SK-N-SH treated with all-trans-retinoic acid at 6 μM for 48 hours (cell line): Measurements from ENCODE around the gene ADGRV1.

Source experiments
- ARNTL ChIP-seq: fragments of 450-650 bp; formaldehyde crosslinking; IDR thresholded peaks from 2 replicates; pipeline ENCODE4 v1.5.0; 2020; ENCODE audit warnings: low read depth, mild to moderate bottlenecking, moderate library complexity, borderline replicate concordance
- CSRNP3 ChIP-seq: fragments of 250-450 bp; sonication (Bioruptor Pico); IDR thresholded peaks from 2 replicates; pipeline ENCODE4 v1.5.1; 2021; ENCODE audit warnings: mild to moderate bottlenecking, moderate library complexity
- ESRRG ChIP-seq: fragments of 250-450 bp; sonication (Bioruptor Pico); IDR thresholded peaks from 2 replicates; pipeline ENCODE4 v1.6.1; 2021; ENCODE audit warnings: mild to moderate bottlenecking
- GLIS3 ChIP-seq: fragments of 250-450 bp; sonication (Bioruptor Pico); IDR thresholded peaks from 2 replicates; pipeline ENCODE4 v1.5.0; 2020; ENCODE audit warnings: mild to moderate bottlenecking, moderate library complexity
- ISL1 ChIP-seq: fragments of 250-450 bp; sonication (Bioruptor Pico); IDR thresholded peaks from 2 replicates; pipeline ENCODE4 v2.1.2; 2022; ENCODE audit warnings: mild to moderate bottlenecking, moderate library complexity
- OSR1 ChIP-seq: fragments of 250-450 bp; sonication (Bioruptor Pico); IDR thresholded peaks from 2 replicates; pipeline ENCODE4 v1.8.0; 2022; ENCODE audit warnings: moderate library complexity, mild to moderate bottlenecking, inconsistent platforms
- PATZ1 ChIP-seq: fragments of 250-450 bp; sonication (Bioruptor Pico); IDR thresholded peaks from 2 replicates; pipeline ENCODE4 v1.8.0; 2020; ENCODE audit warnings: mild to moderate bottlenecking, moderate library complexity, borderline replicate concordance
- PPARA ChIP-seq: fragments of 250-450 bp; sonication (Bioruptor Pico); IDR thresholded peaks from 2 replicates; pipeline ENCODE4 v1.5.0; 2020; ENCODE audit warnings: mild to moderate bottlenecking, borderline replicate concordance
- SNAI2 ChIP-seq: fragments of 250-450 bp; sonication (Bioruptor Pico); IDR thresholded peaks from 2 replicates; pipeline ENCODE4 v1.5.0; 2020; ENCODE audit warnings: mild to moderate bottlenecking, moderate library complexity
- ZFP30 ChIP-seq: fragments of 450-650 bp; formaldehyde crosslinking; IDR thresholded peaks from 2 replicates; pipeline ENCODE4 v1.5.0; 2022; ENCODE audit warnings: mild to moderate bottlenecking, moderate library complexity
- ZNF565 ChIP-seq: fragments of 450-650 bp; formaldehyde crosslinking; conservative IDR thresholded peaks from 2 replicates; pipeline ENCODE4 v1.5.0; 2020; ENCODE audit warnings: low read depth, mild to moderate bottlenecking, moderate library complexity
- ZNF70 ChIP-seq: fragments of 450-650 bp; formaldehyde crosslinking; IDR thresholded peaks from 2 replicates; pipeline ENCODE4 v1.5.0; 2020; ENCODE audit warnings: mild to moderate bottlenecking, moderate library complexity

- TF ChIP-seq GLIS3 (CRISPR knock-in tag): no peak
- TF ChIP-seq PATZ1 (CRISPR knock-in tag): no peak
- no peak for TF ChIP-seq ZNF70
- TF ChIP-seq ZFP30 (CRISPR knock-in tag): no peak
- TF ChIP-seq ISL1 (CRISPR knock-in tag): no peak
- TF ChIP-seq ZNF565 (CRISPR knock-in tag): no peak
- no peak for TF ChIP-seq CSRNP3 (CRISPR knock-in tag)
- no peak for TF ChIP-seq ESRRG (CRISPR knock-in tag)
- no peak for TF ChIP-seq ARNTL (CRISPR knock-in tag)
- TF ChIP-seq SNAI2 (CRISPR knock-in tag): no peak
- no peak for TF ChIP-seq PPARA (CRISPR knock-in tag)
- TF ChIP-seq OSR1: no peak
Observed at GRCh38 chr5:90549223-90549622, 9.4 kb upstream of the ADGRV1 start.
